GM12801 (cell line): Measurements from ENCODE around the gene DCBLD2.

Experiments used
- CTCF ChIP-seq: IDR thresholded peaks from one replicate; pipeline ENCODE4 v1.5.1; 2011; ENCODE audit warnings: control low read depth; ENCODE audit not compliant: insufficient read length; ENCODE audit errors: extremely low read depth

Gene DCBLD2

GRCh38 chr3:98786364-98787006 lies 115.0 kb downstream of the DCBLD2 start:
- TF ChIP-seq CTCF, result no peak

GRCh38 chr3:98784666-98785600 lies 116.6 kb downstream of the DCBLD2 start:
- TF ChIP-seq CTCF, result no peak

GRCh38 chr3:98784042-98784441 lies 117.5 kb downstream of the DCBLD2 start:
- no peak for TF ChIP-seq CTCF

GRCh38 chr3:98782824-98783500 lies 118.5 kb downstream of the DCBLD2 start:
- TF ChIP-seq CTCF, result no peak

GRCh38 chr3:98780343-98780742 lies 121.2 kb downstream of the DCBLD2 start:
- no peak for TF ChIP-seq CTCF

- TF ChIP-seq CTCF, result no peak
These were observed 121.8 kb downstream of the DCBLD2 start for GRCh38 chr3:98779541-98780335.
